RWPE2 (cell line): ENCODE data around the gene HAS3.

Experiments used
- ATAC-seq: fragments of 200-7000 bp; cut with Tn5 transposase; 3 replicates; pipeline ENCODE4 v1.9.1; 2021; ENCODE audit warnings: low read depth
- DNase-seq: peaks from one replicate; pipeline ENCODE4 v3.0.0-alpha.2; 2020; ENCODE audit warnings: low spot score
- H3K27ac ChIP-seq: fragments of 450-650 bp; 2 replicates; pipeline ENCODE4 v1.5.1; 2017; ENCODE audit warnings: mild to moderate bottlenecking; ENCODE audit not compliant: poor library complexity, severe bottlenecking
- H3K27me3 ChIP-seq: fragments of 250-450 bp; sonication (Bioruptor Pico); 2 replicates; pipeline ENCODE4 v1.5.1; 2021; ENCODE audit warnings: mild to moderate bottlenecking, moderate library complexity; ENCODE audit not compliant: insufficient read depth, poor library complexity, severe bottlenecking
- H3K36me3 ChIP-seq: fragments of 250-450 bp; sonication (Bioruptor Pico); 2 replicates; pipeline ENCODE4 v1.5.1; 2020; ENCODE audit warnings: low read depth, mild to moderate bottlenecking, moderate library complexity
- H3K4me1 ChIP-seq: fragments of 250-450 bp; sonication (Bioruptor Pico); 2 replicates; pipeline ENCODE4 v1.5.1; 2021; ENCODE audit warnings: mild to moderate bottlenecking, moderate library complexity; ENCODE audit not compliant: insufficient read depth, poor library complexity, severe bottlenecking
- H3K4me3 ChIP-seq: fragments of 250-450 bp; sonication (Bioruptor Pico); 2 replicates; pipeline ENCODE4 v1.5.1; 2021; ENCODE audit warnings: mild to moderate bottlenecking, moderate library complexity; ENCODE audit not compliant: severe bottlenecking
- H3K9me3 ChIP-seq: fragments of 250-450 bp; sonication (Bioruptor Pico); 2 replicates; pipeline ENCODE4 v1.5.1; 2021; ENCODE audit warnings: mild to moderate bottlenecking, moderate library complexity; ENCODE audit not compliant: severe bottlenecking
- TF ChIP-seq, protein P1 (sequence below): fragments of 450-650 bp; IDR thresholded peaks from one replicate; pipeline ENCODE4 v1.5.1; 2017; ENCODE audit warnings: mild to moderate bottlenecking, moderate library complexity; ENCODE audit not compliant: poor library complexity, severe bottlenecking

Gene HAS3

DNA sequence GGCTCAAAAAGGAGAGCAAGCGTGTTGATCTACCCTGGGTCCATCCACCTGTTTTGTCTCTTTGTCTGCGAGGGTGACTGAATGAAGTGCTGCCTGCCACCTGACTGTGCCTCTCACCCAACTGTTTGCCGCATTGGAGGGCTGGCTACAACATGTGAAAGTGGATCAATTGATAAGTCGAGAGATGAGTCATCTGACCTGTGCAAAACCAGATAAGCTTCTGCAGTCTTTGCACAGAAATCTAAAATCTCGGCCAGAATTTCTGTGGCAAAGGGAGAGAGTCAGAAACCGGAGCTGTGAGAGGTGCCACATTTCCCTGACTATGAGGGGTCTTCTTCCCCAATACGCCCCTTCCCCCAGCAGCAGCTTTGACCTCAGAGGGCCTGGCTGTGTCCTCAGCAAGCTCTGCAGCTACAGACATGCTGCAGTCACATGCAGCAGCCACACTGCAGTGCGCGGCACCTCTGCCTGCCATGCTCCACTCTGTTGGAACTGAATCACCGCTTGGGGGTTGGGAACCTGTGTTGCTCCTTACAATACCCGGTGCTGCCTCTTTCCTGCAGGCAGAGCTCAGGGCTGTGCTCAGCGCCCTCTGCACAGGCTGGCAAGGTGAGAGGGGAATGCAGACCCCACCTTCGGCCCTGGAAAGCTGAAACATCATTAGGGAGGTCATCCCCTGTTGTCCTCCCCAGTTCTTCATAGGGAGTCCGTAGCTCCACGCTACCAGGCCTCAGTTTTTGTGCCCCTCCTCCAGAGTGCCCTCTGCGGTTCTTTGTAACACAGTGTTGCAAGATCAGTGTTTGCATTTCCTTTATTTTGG is 16.2 kb upstream of the HAS3 start:
- Histone ChIP-seq H3K4me1 (peaks cover 9% of the 10 kb centered on the region), H3K27ac (no peak overlapping the region), H3K9me3 (no peaks in the 10 kb centered on the region), H3K27me3 (no peaks in the 10 kb centered on the region), H3K4me3 (no peak overlapping the region), H3K36me3 (no peaks in the 10 kb centered on the region)
- ATAC-seq (peak; percentile 90), DNase-seq (no peak)
- TF ChIP-seq, protein P1, sequence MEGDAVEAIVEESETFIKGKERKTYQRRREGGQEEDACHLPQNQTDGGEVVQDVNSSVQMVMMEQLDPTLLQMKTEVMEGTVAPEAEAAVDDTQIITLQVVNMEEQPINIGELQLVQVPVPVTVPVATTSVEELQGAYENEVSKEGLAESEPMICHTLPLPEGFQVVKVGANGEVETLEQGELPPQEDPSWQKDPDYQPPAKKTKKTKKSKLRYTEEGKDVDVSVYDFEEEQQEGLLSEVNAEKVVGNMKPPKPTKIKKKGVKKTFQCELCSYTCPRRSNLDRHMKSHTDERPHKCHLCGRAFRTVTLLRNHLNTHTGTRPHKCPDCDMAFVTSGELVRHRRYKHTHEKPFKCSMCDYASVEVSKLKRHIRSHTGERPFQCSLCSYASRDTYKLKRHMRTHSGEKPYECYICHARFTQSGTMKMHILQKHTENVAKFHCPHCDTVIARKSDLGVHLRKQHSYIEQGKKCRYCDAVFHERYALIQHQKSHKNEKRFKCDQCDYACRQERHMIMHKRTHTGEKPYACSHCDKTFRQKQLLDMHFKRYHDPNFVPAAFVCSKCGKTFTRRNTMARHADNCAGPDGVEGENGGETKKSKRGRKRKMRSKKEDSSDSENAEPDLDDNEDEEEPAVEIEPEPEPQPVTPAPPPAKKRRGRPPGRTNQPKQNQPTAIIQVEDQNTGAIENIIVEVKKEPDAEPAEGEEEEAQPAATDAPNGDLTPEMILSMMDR: no peak

DNA sequence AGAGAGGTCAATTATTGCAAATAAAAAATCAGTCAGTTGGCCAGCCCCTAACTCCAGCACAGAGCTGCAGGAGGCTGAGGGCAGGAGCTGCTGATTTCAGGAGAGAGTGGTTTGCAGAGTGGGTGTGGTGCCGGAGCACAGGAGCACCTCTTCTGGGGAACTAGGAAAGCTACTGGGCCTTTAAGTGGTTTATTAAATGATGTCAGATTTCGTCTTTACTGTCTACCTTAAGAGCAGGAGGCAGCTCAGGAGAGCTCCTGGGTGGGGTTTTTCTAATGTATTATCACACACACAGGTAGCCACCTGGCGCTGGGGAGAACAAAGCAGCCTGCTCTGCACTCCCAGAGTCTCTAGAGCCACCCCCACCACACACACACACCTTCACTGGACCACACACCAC is 11.5 kb upstream of the HAS3 start:
- Histone ChIP-seq H3K9me3 (no peaks in the 10 kb centered on the region), H3K27ac (no peak overlapping the region), H3K4me3 (no peak overlapping the region), H3K4me1 (peaks cover 8% of the 10 kb centered on the region), H3K36me3 (no peaks in the 10 kb centered on the region), H3K27me3 (no peaks in the 10 kb centered on the region)
- TF ChIP-seq, protein P1: no peak
- no peak for ATAC-seq
- no peak for DNase-seq

DNA sequence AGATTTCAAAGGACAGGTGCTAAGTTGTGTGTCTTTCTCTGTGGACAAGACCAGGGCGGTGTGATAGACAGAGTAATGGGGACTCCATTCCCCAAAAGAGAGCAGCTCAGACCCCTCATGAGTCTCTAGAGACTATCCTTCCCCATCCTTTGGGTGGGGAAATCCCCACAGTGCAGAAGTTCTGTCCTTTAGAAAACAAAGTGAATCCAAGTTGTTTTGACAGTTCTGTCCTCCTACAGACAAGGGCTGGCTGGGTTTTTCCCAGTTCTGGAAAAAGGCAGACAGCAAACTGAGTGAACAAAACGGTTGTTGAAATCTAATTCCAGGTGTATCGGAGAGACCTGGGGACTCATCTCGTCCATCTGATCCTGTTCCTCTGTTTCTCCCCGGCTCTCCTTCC is 11.0 kb upstream of the HAS3 start:
- Histone ChIP-seq H3K4me1 (peaks cover 2% of the 10 kb centered on the region), H3K4me3 (no peak overlapping the region), H3K27ac (no peak overlapping the region), H3K9me3 (no peaks in the 10 kb centered on the region), H3K36me3 (no peaks in the 10 kb centered on the region), H3K27me3 (no peaks in the 10 kb centered on the region)
- no peak for DNase-seq
- no peak for ATAC-seq
- TF ChIP-seq, protein P1: no peak

DNA sequence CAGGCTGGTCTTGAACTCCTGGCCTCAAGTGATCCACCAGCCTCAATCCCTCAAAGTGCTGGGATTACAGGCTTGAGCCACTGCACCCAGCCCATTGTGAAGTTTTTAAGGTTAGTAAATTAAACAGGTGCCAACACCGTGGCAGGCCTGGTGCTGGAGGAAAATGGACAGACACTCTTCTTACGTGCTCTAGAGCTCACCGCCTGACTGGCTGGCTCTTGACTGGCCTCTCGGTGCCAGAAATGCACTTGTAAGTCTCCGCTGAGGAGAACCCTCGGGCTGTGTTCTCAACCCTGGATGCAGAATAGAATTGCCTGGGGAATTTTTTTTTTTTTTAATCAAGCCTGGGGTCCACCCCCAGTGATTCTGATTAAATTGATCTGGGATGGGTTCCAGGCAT is 10.3 kb upstream of the HAS3 start:
- no peak overlapping the region for H3K27ac ChIP-seq
- no peak overlapping the region for H3K4me3 ChIP-seq
- TF ChIP-seq, protein P1: no peak
- H3K27me3 ChIP-seq: no peaks in the 10 kb centered on the region
- ATAC-seq (no peak), DNase-seq (no peak)
- no peaks in the 10 kb centered on the region for H3K9me3 ChIP-seq
- no peaks in the 10 kb centered on the region for H3K36me3 ChIP-seq
- no peaks in the 10 kb centered on the region for H3K4me1 ChIP-seq

DNA sequence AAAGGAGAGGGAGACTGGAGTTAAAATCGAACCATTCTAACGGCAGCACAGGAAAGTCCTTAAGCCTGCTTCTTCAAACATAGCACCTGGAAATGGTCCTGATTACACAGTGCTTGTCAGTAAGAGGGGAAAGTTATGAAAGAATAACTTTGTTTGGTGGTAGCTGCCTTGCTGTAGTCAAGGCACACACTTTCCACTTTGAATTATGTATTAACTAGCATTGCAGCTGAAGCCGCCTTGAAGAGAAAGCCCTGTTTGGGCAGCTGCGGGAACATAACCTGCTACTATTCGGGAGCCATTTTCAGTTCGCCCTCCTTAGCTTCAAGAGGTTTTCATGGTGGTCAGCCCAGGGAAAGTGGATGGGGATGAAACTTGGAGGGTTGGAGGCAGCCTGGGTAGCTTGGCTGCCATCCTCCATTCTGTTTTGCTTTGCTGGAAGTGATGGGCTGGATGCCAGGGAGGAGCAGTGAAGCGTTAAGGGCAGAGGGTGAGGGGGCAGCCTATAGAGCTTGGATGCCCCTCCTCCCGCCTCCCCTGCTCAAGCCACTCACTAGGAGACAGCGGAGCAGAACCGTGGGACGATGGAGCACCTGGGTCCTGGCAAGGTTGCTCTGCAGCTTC is 5.3 kb upstream of the HAS3 start:
- ATAC-seq (no peak), DNase-seq (no peak)
- no peaks in the 10 kb centered on the region for H3K36me3 ChIP-seq
- TF ChIP-seq, protein P1: no peak
- no peak overlapping the region for H3K4me3 ChIP-seq
- H3K4me1 ChIP-seq: peaks cover 3% of the 10 kb centered on the region
- no peaks in the 10 kb centered on the region for H3K27me3 ChIP-seq
- H3K9me3 ChIP-seq: no peaks in the 10 kb centered on the region
- no peak overlapping the region for H3K27ac ChIP-seq
